ENCODE results near the gene SPTLC3. TPM values are rescaled to one million over a fixed set of nuclear protein-coding genes. Genes with fewer than 3 reads are reported as not detected.

SPTLC3 gene
- total RNA-seq, 1 experiment from 2014 or later, result 10.7 TPM

DNA sequence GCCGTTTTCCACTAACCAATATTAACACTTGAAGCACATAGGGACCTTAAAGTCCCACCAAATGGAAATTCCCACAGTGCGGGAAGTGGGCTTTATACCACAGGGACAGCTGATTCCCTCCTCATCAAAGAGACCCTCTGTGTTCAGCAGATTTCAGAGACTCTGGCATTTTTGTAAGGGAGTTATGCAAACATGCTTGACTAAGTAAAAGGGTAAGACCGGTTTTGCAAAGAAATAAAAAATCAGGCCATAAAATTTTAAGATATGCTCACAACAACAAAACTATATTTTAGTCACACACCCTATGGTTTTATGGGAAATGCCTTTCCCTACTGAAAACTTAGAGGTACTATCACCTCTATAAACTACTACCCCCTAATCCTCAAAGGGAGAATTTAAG is 45.4 kb upstream of the SPTLC3 start:
- Histone ChIP-seq H3K79me2 (ENCODE audit: low read depth) (no peaks in the 10 kb centered on the region), H3K27ac (no peak overlapping the region), H3K4me1 (replicated peaks; ENCODE audit: insufficient read depth) (no peaks in the 10 kb centered on the region), H3K4me3 (no peak overlapping the region), H3K9me2 (ENCODE audit: insufficient read depth) (no peaks in the 10 kb centered on the region), H2AFZ (no peak overlapping the region), H3K9me3 (ENCODE audit: insufficient read depth, low read depth) (0 out of 2 replicates have a peak, but pooled peaks cover 1% of the 10 kb centered on the region), H3K27me3 (ENCODE audit: insufficient read depth, low read depth) (no peaks in the 10 kb centered on the region), H3F3A (ENCODE audit: insufficient read depth, low read depth) (no peaks in the 10 kb centered on the region), H4K20me1 (ENCODE audit: insufficient read depth) (no peaks in the 10 kb centered on the region), H3K36me3 (ENCODE audit: low read depth) (no peaks in the 10 kb centered on the region), H3K4me2 (no peak overlapping the region)
- DNase-seq, result no peak
- BruUV-seq (replicated peaks), result no TSS peak
- ChIA-PET CTCF (no interaction called here), POLR2A (ENCODE audit: unreplicated experiment) (no interaction called here)
- TF ChIP-seq EZH2 (IDR thresholded peaks at IDR 0.05; ENCODE audit: low read depth), result no peak
- TF ChIP-seq, protein P1, sequence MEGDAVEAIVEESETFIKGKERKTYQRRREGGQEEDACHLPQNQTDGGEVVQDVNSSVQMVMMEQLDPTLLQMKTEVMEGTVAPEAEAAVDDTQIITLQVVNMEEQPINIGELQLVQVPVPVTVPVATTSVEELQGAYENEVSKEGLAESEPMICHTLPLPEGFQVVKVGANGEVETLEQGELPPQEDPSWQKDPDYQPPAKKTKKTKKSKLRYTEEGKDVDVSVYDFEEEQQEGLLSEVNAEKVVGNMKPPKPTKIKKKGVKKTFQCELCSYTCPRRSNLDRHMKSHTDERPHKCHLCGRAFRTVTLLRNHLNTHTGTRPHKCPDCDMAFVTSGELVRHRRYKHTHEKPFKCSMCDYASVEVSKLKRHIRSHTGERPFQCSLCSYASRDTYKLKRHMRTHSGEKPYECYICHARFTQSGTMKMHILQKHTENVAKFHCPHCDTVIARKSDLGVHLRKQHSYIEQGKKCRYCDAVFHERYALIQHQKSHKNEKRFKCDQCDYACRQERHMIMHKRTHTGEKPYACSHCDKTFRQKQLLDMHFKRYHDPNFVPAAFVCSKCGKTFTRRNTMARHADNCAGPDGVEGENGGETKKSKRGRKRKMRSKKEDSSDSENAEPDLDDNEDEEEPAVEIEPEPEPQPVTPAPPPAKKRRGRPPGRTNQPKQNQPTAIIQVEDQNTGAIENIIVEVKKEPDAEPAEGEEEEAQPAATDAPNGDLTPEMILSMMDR (conservative IDR thresholded peaks at IDR 0.05), result no peak
- intact Hi-C loops (cut with micrococcal nuclease; ENCODE audit: unreplicated experiment), result no loop called here

DNA sequence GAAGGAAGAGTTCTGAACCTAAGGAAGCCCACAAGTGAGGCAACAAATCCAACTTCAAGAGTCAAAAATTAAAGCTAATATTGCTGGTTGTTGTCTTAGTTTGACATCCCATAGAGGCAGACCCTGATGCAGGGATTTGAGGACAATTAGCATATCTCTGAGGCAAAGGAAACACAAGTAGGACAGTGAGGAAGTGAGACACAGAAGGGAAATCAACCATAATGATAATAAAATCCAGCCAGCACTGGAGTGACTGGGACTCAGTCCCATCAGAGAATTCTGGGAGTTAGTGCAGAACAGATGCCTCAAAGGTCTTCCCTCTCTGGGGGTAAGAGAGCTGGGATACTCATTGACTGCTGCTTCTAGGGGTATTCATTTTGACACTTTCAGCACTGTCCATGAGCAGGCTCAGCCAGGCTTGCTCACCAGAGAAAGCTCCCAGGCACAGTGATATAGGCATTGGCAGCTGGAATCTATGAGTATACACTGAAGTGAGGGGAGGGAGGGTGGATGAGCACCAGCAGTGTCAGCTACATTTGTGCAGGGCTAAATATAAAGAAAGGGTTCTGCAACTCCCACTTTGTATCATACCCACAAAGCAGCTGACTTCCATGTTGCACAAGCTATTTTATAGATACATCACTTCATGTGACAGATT is 43.4 kb upstream of the SPTLC3 start:
- DNase-seq, result no peak
- H3K4me2 ChIP-seq, result no peak overlapping the region
- ChIA-PET POLR2A (ENCODE audit: unreplicated experiment) (no interaction called here), CTCF (interaction anchor here (0.8 kb wide), 1 partner anchor 40 kb away, joined by 3 read pairs; no protein-coding TSS in a partner anchor)
- H3K4me1 ChIP-seq (replicated peaks; ENCODE audit: insufficient read depth), result no peaks in the 10 kb centered on the region
- no peak overlapping the region for H3K27ac ChIP-seq
- no peaks in the 10 kb centered on the region for H3K9me2 ChIP-seq (ENCODE audit: insufficient read depth)
- intact Hi-C loops (cut with micrococcal nuclease; ENCODE audit: unreplicated experiment), result no loop called here
- no peaks in the 10 kb centered on the region for H3K79me2 ChIP-seq (ENCODE audit: low read depth)
- no peaks in the 10 kb centered on the region for H4K20me1 ChIP-seq (ENCODE audit: insufficient read depth)
- H3K27me3 ChIP-seq (ENCODE audit: insufficient read depth, low read depth), result no peaks in the 10 kb centered on the region
- no peaks in the 10 kb centered on the region for H3K36me3 ChIP-seq (ENCODE audit: low read depth)
- no TSS peak for BruUV-seq (replicated peaks)
- H3F3A ChIP-seq (ENCODE audit: insufficient read depth, low read depth), result 0 out of 2 replicates have a peak, but pooled peaks cover 5% of the 10 kb centered on the region
- peaks cover 9% of the 10 kb centered on the region for H3K9me3 ChIP-seq (ENCODE audit: insufficient read depth, low read depth)
- H2AFZ ChIP-seq, result no peak overlapping the region
- H3K4me3 ChIP-seq, result no peak overlapping the region
- TF ChIP-seq, protein P1 (conservative IDR thresholded peaks at IDR 0.05), result no peak
- no peak for TF ChIP-seq EZH2 (IDR thresholded peaks at IDR 0.05; ENCODE audit: low read depth)

DNA sequence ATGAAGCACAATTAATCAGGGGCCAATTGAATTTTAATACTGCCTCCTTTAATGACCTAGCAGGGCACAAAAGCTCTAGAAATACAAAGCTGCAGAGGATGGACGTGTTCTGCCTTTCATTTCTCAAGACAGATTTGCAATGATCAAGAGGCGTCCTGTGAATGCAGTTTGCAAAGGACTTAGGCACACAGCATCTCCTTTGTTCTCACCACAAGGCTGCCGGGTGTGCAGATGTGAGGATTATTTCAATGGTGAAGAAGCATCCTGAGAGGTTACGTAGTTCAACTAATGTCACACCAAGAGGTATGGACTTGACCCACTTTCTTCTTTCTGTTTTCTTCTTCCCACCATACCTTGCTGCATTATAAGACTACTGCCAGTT is 42.9 kb upstream of the SPTLC3 start:
- Histone ChIP-seq H3K27me3 (ENCODE audit: insufficient read depth, low read depth) (no peaks in the 10 kb centered on the region), H3K36me3 (ENCODE audit: low read depth) (no peaks in the 10 kb centered on the region), H3K9me2 (ENCODE audit: insufficient read depth) (no peaks in the 10 kb centered on the region), H3K9me3 (ENCODE audit: insufficient read depth, low read depth) (peaks cover 9% of the 10 kb centered on the region), H3K27ac (no peak overlapping the region), H3K4me2 (no peak overlapping the region), H3K4me3 (no peak overlapping the region), H4K20me1 (ENCODE audit: insufficient read depth) (no peaks in the 10 kb centered on the region), H2AFZ (no peak overlapping the region), H3K79me2 (ENCODE audit: low read depth) (no peaks in the 10 kb centered on the region), H3K4me1 (replicated peaks; ENCODE audit: insufficient read depth) (no peaks in the 10 kb centered on the region), H3F3A (ENCODE audit: insufficient read depth, low read depth) (0 out of 2 replicates have a peak, but pooled peaks cover 5% of the 10 kb centered on the region)
- no peak for DNase-seq
- intact Hi-C loops (cut with micrococcal nuclease; ENCODE audit: unreplicated experiment), result loop anchor here (1.0 kb wide), 1 partner anchor 41 kb away; no protein-coding TSS in a partner anchor
- CTCF ChIA-PET, result interaction anchor here (0.8 kb wide), 1 partner anchor 41 kb away, joined by 3 read pairs; no protein-coding TSS in a partner anchor
- BruUV-seq (replicated peaks), result no TSS peak
- POLR2A ChIA-PET (ENCODE audit: unreplicated experiment), result no interaction called here
- TF ChIP-seq, protein P1 (conservative IDR thresholded peaks at IDR 0.05), result no peak
